ENCODE data around the gene SGIP1. TPM values are rescaled to one million over a fixed set of nuclear protein-coding genes. Genes with fewer than 3 reads are reported as not detected.

Gene SGIP1
- total and polyA plus RNA-seq, 9 donors: 0.91 to 7.0 (median 3.3) TPM

GRCh38 chr1:66690666-66691381 is 156.9 kb downstream of the SGIP1 start:
- no peaks in the 10 kb centered on the region for H3K36me3 ChIP-seq
- no peaks in the 10 kb centered on the region for H3K27me3 ChIP-seq
- TF ChIP-seq EP300 (IDR thresholded peaks at IDR 0.05): no peak
- TF ChIP-seq CTCF (IDR thresholded peaks at IDR 0.05): no peak
- no peak for TF ChIP-seq POLR2A (IDR thresholded peaks at IDR 0.05)
- no peak for DNase-seq
- H3K4me1 ChIP-seq (ENCODE audit: insufficient read depth): no peaks in the 10 kb centered on the region
- intact Hi-C loops (cut with DNase I): no loop called here
- no peak overlapping the region for H3K4me3 ChIP-seq
- H3K9me3 ChIP-seq: no peaks in the 10 kb centered on the region
- no peak overlapping the region for H3K27ac ChIP-seq
- whole genome bisulfite sequencing, 3 donors: 67 to 76% (median 71%) methylated on average over 7 of the region's 7 CpGs

GRCh38 chr1:66692681-66693080 is 158.7 kb downstream of the SGIP1 start:
- TF ChIP-seq CTCF (IDR thresholded peaks at IDR 0.05) (no peak), POLR2A (IDR thresholded peaks at IDR 0.05) (no peak), EP300 (IDR thresholded peaks at IDR 0.05) (no peak)
- H3K9me3 ChIP-seq: no peaks in the 10 kb centered on the region
- H3K36me3 ChIP-seq: no peaks in the 10 kb centered on the region
- no peak for DNase-seq
- intact Hi-C loops (cut with DNase I): no loop called here
- H3K4me3 ChIP-seq: no peak overlapping the region
- no peaks in the 10 kb centered on the region for H3K27me3 ChIP-seq
- no peak overlapping the region for H3K27ac ChIP-seq
- 71 to 94% (median 72%) methylated on average over 3 of the region's 3 CpGs for WGBS, 3 donors
- H3K4me1 ChIP-seq (ENCODE audit: insufficient read depth): no peaks in the 10 kb centered on the region

GRCh38 chr1:66693856-66694255 is 159.9 kb downstream of the SGIP1 start:
- Histone ChIP-seq H3K27ac (no peak overlapping the region), H3K27me3 (no peaks in the 10 kb centered on the region), H3K9me3 (no peaks in the 10 kb centered on the region), H3K4me3 (no peak overlapping the region), H3K4me1 (ENCODE audit: insufficient read depth) (no peaks in the 10 kb centered on the region), H3K36me3 (no peaks in the 10 kb centered on the region)
- intact Hi-C loops (cut with DNase I): no loop called here
- DNase-seq: no peak
- TF ChIP-seq EP300 (IDR thresholded peaks at IDR 0.05) (no peak), CTCF (IDR thresholded peaks at IDR 0.05) (no peak), POLR2A (IDR thresholded peaks at IDR 0.05) (no peak)

GRCh38 chr1:66695116-66695515 is 161.2 kb downstream of the SGIP1 start:
- Histone ChIP-seq H3K4me3 (no peak overlapping the region), H3K36me3 (no peaks in the 10 kb centered on the region), H3K27ac (no peak overlapping the region), H3K27me3 (no peaks in the 10 kb centered on the region), H3K4me1 (ENCODE audit: insufficient read depth) (no peaks in the 10 kb centered on the region), H3K9me3 (no peaks in the 10 kb centered on the region)
- intact Hi-C loops (cut with DNase I): no loop called here
- TF ChIP-seq EP300 (IDR thresholded peaks at IDR 0.05): no peak
- TF ChIP-seq CTCF (IDR thresholded peaks at IDR 0.05): no peak
- no peak for TF ChIP-seq POLR2A (IDR thresholded peaks at IDR 0.05)
- no peak for DNase-seq
- WGBS, 3 donors: 50 to 54% (median 50%) methylated on average over 5 of the region's 5 CpGs
